GM12878 (cell line): ENCODE data around the gene OCLN. TPM values are rescaled to one million over a fixed set of nuclear protein-coding genes. Genes with fewer than 3 reads are reported as not detected.

ENCODE experiments used
- ATAC-seq: fragments of 200-7000 bp; cut with Tn5 transposase; 3 replicates; pipeline ENCODE4 v1.9.1; 2020; ENCODE audit warnings: mild to moderate bottlenecking, moderate library complexity
- BruUV-seq: library from RNA; stranded (reverse); fragments of 400-500 nt; replicated peaks from 2 replicates; lab custom pipeline; 2021; lab: Mats Ljungman, UMichigan
- CTCF ChIA-PET: fragments of 300-600 bp; sonication (Branson Sonifier 250); formaldehyde crosslinking; extraction: SDS; loops from one replicate; lab custom pipeline; 2021; ENCODE audit warnings: inconsistent platforms; lab: Yijun Ruan, JAX
- POLR2A ChIA-PET: fragments of 350-600 bp; formaldehyde crosslinking; extraction: SDS; loops from one replicate; lab custom pipeline; 2021; ENCODE audit warnings: inconsistent platforms; lab: Charles Lee
- RAD21 ChIA-PET: fragments of 300-600 bp; sonication (Branson Sonifier 250); formaldehyde crosslinking; loops from one replicate; lab custom pipeline; 2023; ENCODE audit warnings: antibody characterized with exemption; ENCODE audit not compliant: unreplicated experiment; lab: Charles Lee
- SMC1A ChIA-PET: fragments of 300-600 bp; sonication (Branson Sonifier 250); formaldehyde crosslinking; loops from one replicate; lab custom pipeline; 2023; ENCODE audit not compliant: unreplicated experiment, uncharacterized antibody; lab: Charles Lee
- DNase-seq: peaks from one replicate; pipeline ENCODE4 v3.0.0-alpha.2; 2011; ENCODE audit warnings: low read depth, low spot score
- FAIRE-seq: peaks from 3 replicates; lab custom pipeline; 2011; peaks lifted over from hg19 to GRCh38; lab: Jason Lieb, UNC
- H2AFZ ChIP-seq: 2 replicates; pipeline ENCODE4 v1.6.0; 2011; ENCODE audit warnings: low read depth, low read length, control low read depth; ENCODE audit not compliant: control insufficient read depth
- H3K27ac ChIP-seq: 2 replicates; pipeline ENCODE4 v1.5.1; 2011; ENCODE audit warnings: control low read depth; ENCODE audit not compliant: control insufficient read depth, insufficient read depth
- H3K27me3 ChIP-seq, 2 experiments: replicated peaks in 1 of 2; 2 replicates each; pipeline versions ENCODE4 v1.6.0 to v1.6.1; 2011; ENCODE audit warnings: low read length in 1 of 2; ENCODE audit not compliant: control insufficient read depth in 2 of 2, insufficient read depth in 2 of 2
- H3K36me3 ChIP-seq, 2 experiments: 2 replicates each; pipeline ENCODE4 v1.5.1; 2011; ENCODE audit warnings: low read length in 1 of 2; ENCODE audit not compliant: control insufficient read depth in 2 of 2, insufficient read depth in 2 of 2
- H3K4me1 ChIP-seq: 2 replicates; pipeline ENCODE4 v1.6.1; 2011; ENCODE audit warnings: mild to moderate bottlenecking, low read length, moderate library complexity, mixed read lengths; ENCODE audit not compliant: control insufficient read depth, insufficient read depth
- H3K4me2 ChIP-seq: 2 replicates; pipeline ENCODE4 v1.6.0; 2011; ENCODE audit warnings: control low read depth; ENCODE audit not compliant: control insufficient read depth, insufficient read depth
- H3K4me3 ChIP-seq: fragments of 200-600 bp; sonication (generic); 2 replicates; pipeline ENCODE4 v1.5.1; 2016
- H3K79me2 ChIP-seq: 2 replicates; pipeline ENCODE4 v1.6.0; 2011; ENCODE audit warnings: low read length; ENCODE audit not compliant: control insufficient read depth, insufficient read depth
- H3K9ac ChIP-seq: 2 replicates; pipeline ENCODE4 v1.8.0; 2011; ENCODE audit warnings: low read length, control low read depth, mixed read lengths; ENCODE audit not compliant: control insufficient read depth, insufficient read depth
- H3K9me3 ChIP-seq: replicated peaks from 3 replicates; pipeline ENCODE4 v1.5.1; 2011; ENCODE audit warnings: mild to moderate bottlenecking, low read length; ENCODE audit not compliant: control insufficient read depth, insufficient read depth
- H4K20me1 ChIP-seq: 2 replicates; pipeline ENCODE4 v1.6.0; 2011; ENCODE audit not compliant: control insufficient read depth, insufficient read depth
- BMI1 ChIP-seq: fragments of 450-650 bp; IDR thresholded peaks from 2 replicates; pipeline ENCODE4 v1.6.1; 2016; ENCODE audit warnings: mild to moderate bottlenecking, moderate library complexity, borderline replicate concordance
- KAT2A ChIP-seq: conservative IDR thresholded peaks from 2 replicates; pipeline ENCODE4 v1.6.1; 2011; ENCODE audit warnings: low read depth, low read length; ENCODE audit not compliant: control insufficient read depth
- KLF5 ChIP-seq: fragments of 450-650 bp; IDR thresholded peaks from 2 replicates; pipeline ENCODE4 v1.6.1; 2014; ENCODE audit warnings: mild to moderate bottlenecking; ENCODE audit not compliant: partially characterized antibody
- SPI1 ChIP-seq: IDR thresholded peaks from 2 replicates; pipeline ENCODE4 v1.6.1; 2011; ENCODE audit warnings: low read depth, mild to moderate bottlenecking, low read length, moderate library complexity, borderline replicate concordance; ENCODE audit not compliant: insufficient read depth
- WGBS: methylation state at CpG from one replicate; pipeline ENCODE4 v1.1.6; 2016; ENCODE audit warnings: low lambda C conversion rate; ENCODE audit not compliant: insufficient replicate concordance, insufficient coverage; ENCODE audit errors: missing lambda C conversion rate; 5-methylcytosine and 5-hydroxymethylcytosine counted together
- in situ Hi-C: fragments of 300-500 bp; cut with MboI; formaldehyde crosslinking; loops from 9 replicates; pipeline ENCODE4 v1.14.3; 2018; ENCODE audit warnings: mixed read lengths
- intact Hi-C: fragments of 100-400 bp; cut with micrococcal nuclease; formaldehyde crosslinking; loops from one replicate; pipeline ENCODE4 v1.14.2; 2022; ENCODE audit not compliant: unreplicated experiment
- polyA plus RNA-seq, 11 experiments: library from polyadenylated mRNA; depleted of rRNA in 4 of 11; unstranded in 6 of 11; stranded (reverse) in 5 of 11; fragments of >200 nt; fragmentation: Nextera tagmentation in 4 of 11; fragmentation: Illumina TruSeq in 1 of 11; extraction: Ambion mirVana in 4 of 11; extraction: Trizol in 1 of 11; gene quantifications; 1 replicate in 1 of 11; 2 replicates in 10 of 11; pipeline versions ENCODE4 v1.2.1 to v1.2.3, GENCODE V29; 2011 to 2016; ENCODE audit warnings: inconsistent platforms in 2 of 11, missing spikeins in 2 of 11, low read depth in 1 of 11
- total RNA-seq, 4 experiments: library from RNA; depleted of rRNA in 3 of 4; stranded (reverse); fragments of >200 nt in 3 of 4; fragmentation: Illumina TruSeq in 1 of 4; extraction: Trizol in 1 of 4; gene quantifications; 2 replicates each; pipeline versions ENCODE4 v1.2.1 to v1.2.3, GENCODE V29; 2013 to 2021
- TF ChIP-seq, protein P1 (sequence below): IDR thresholded peaks from 2 replicates; pipeline ENCODE4 v1.6.1; 2011; ENCODE audit warnings: borderline replicate concordance, low read depth, mild to moderate bottlenecking, moderate library complexity, mixed read lengths, low read length; ENCODE audit not compliant: insufficient read depth; ENCODE audit errors: extremely low read length

Gene OCLN
- total and polyA plus RNA-seq, 10 of the 15 experiments (the other 5 are each of a cell fraction or from before 2014, with no cell fraction given): 2.0 to 26.5 (median 17.0) TPM

DNA sequence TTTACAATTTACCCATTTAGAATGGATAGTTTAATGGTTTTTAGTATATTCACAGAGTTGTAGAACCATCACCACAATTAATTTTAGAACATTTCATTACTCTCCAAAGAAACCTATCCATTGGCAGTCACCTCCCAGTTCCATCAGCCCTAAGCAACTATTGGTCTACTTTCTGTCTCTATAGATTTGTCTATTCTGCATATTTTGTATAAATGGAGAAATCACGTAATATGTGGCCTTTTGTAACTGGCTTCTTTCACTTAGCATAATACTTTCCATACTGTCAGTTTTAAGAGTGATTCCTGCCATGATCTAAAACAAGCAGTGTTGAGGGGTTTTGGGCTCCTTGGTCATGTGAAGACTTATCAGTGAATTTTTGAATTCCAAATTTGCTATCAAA, 12.7 kb downstream of the OCLN start:
- RAD21 ChIA-PET: no interaction called here
- no peak for FAIRE-seq

DNA sequence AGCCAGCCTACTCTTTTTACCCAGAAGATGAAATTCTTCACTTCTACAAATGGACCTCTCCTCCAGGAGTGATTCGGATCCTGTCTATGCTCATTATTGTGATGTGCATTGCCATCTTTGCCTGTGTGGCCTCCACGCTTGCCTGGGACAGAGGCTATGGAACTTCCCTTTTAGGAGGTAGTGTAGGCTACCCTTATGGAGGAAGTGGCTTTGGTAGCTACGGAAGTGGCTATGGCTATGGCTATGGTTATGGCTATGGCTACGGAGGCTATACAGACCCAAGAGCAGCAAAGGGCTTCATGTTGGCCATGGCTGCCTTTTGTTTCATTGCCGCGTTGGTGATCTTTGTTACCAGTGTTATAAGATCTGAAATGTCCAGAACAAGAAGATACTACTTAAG, 16.6 kb downstream of the OCLN start:
- no peak overlapping the region for H2AFZ ChIP-seq
- WGBS: 82% methylated on average over 6 of the region's 6 CpGs
- ChIA-PET RAD21 (no interaction called here), SMC1A (interaction anchor here (1.7 kb wide), 1 partner anchor 12 kb away, joined by 6 read pairs; no protein-coding TSS in a partner anchor), POLR2A (no interaction called here), CTCF (no interaction called here)
- FAIRE-seq: no peak
- no peak overlapping the region for H3K9ac ChIP-seq
- H3K4me3 ChIP-seq: no peak overlapping the region
- TF ChIP-seq BMI1: no peak
- no peak for TF ChIP-seq KAT2A
- TF ChIP-seq KLF5: no peak
- TF ChIP-seq SPI1: peak; percentile 55; the same call in 1 of the 2 replicates
- H3K9me3 ChIP-seq: no peaks in the 10 kb centered on the region
- no peaks in the 10 kb centered on the region; the same call in 1 of the 2 replicates for H3K79me2 ChIP-seq
- DNase-seq: no peak
- no peak overlapping the region for H3K27ac ChIP-seq
- in situ Hi-C loops (loop anchor here (25.0 kb wide), 1 partner anchor 1578 kb away; no protein-coding TSS in a partner anchor), intact Hi-C loops (no loop called here)
- H3K4me2 ChIP-seq: no peak overlapping the region
- peaks cover 2 to 12% of the 10 kb centered on the region in 2 experiments; a peak in 3 of 4 replicates for H3K36me3 ChIP-seq
- no peaks in the 10 kb centered on the region for H3K27me3 ChIP-seq
- ATAC-seq: peak; percentile 52
- no peaks in the 10 kb centered on the region for H3K4me1 ChIP-seq
- BruUV-seq: no TSS peak
- H4K20me1 ChIP-seq: no peaks in the 10 kb centered on the region

More for the DNA sequence above, 12.7 kb downstream of the OCLN start:
- no TSS peak for BruUV-seq
- Histone ChIP-seq H3K9ac (no peak overlapping the region), H3K36me3 (peaks cover 2 to 7% of the 10 kb centered on the region in 2 experiments; a peak in 3 of 4 replicates), H3K4me3 (no peak overlapping the region), H3K27ac (no peak overlapping the region), H3K4me1 (no peaks in the 10 kb centered on the region; the same call in 1 of the 2 replicates), H3K9me3 (no peaks in the 10 kb centered on the region), H3K4me2 (no peak overlapping the region), H3K27me3 (no peaks in the 10 kb centered on the region), H2AFZ (no peak overlapping the region), H3K79me2 (peaks cover 3% of the 10 kb centered on the region; the same call in 1 of the 2 replicates), H4K20me1 (no peaks in the 10 kb centered on the region)
- ChIA-PET CTCF (no interaction called here), SMC1A (interaction anchor here (1.5 kb wide), 1 partner anchor 9 kb away, joined by 3 read pairs; no protein-coding TSS in a partner anchor), POLR2A (no interaction called here)
- DNase-seq (no peak), ATAC-seq (no peak)
- TF ChIP-seq, protein P1, sequence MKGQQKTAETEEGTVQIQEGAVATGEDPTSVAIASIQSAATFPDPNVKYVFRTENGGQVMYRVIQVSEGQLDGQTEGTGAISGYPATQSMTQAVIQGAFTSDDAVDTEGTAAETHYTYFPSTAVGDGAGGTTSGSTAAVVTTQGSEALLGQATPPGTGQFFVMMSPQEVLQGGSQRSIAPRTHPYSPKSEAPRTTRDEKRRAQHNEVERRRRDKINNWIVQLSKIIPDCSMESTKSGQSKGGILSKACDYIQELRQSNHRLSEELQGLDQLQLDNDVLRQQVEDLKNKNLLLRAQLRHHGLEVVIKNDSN: no peak
- 94% methylated on average over 1 of the region's 1 CpG for WGBS
- intact Hi-C loops: no loop called here
- in situ Hi-C loops: loop anchor here (25.0 kb wide), 1 partner anchor 1582 kb away; no protein-coding TSS in a partner anchor
